IMR-90 (cell line): ENCODE data around the gene STPG4. TPM values are rescaled to one million over a fixed set of nuclear protein-coding genes. Genes with fewer than 3 reads are reported as not detected.

Experiments used
- ATAC-seq: fragments of 200-7000 bp; cut with Tn5 transposase; 2 replicates; pipeline ENCODE4 v1.9.1; 2020; ENCODE audit warnings: low read depth, mild to moderate bottlenecking, moderate library complexity
- BruUV-seq: library from RNA; stranded (reverse); fragments of 400-500 nt; replicated peaks from 2 replicates; lab custom pipeline; 2021; lab: Mats Ljungman, UMichigan
- CTCF ChIA-PET: fragments of 300-600 bp; formaldehyde crosslinking; extraction: SDS; loops from one replicate; lab custom pipeline; 2021; ENCODE audit warnings: antibody characterized with exemption; lab: Yijun Ruan, JAX
- POLR2A ChIA-PET: fragments of 300-600 bp; sonication (Branson Sonifier 250); formaldehyde crosslinking; loops from one replicate; lab custom pipeline; 2022; ENCODE audit warnings: antibody characterized with exemption; ENCODE audit not compliant: unreplicated experiment; lab: Charles Lee
- DNase-seq: peaks from one replicate; pipeline ENCODE4 v3.0.0; 2013
- H2AFZ ChIP-seq: replicated peaks from 2 replicates; pipeline ENCODE3; 2013; ENCODE audit warnings: low read length, mild to moderate bottlenecking; ENCODE audit not compliant: poor library complexity
- H2AK5ac ChIP-seq: 2 replicates; pipeline ENCODE4 v1.6.1; 2013; ENCODE audit warnings: low read depth, low read length, inconsistent platforms
- H2AK9ac ChIP-seq: replicated peaks from 2 replicates; pipeline ENCODE3; 2013; ENCODE audit warnings: mild to moderate bottlenecking, low read depth, low read length, moderate library complexity; ENCODE audit not compliant: poor library complexity
- H2BK120ac ChIP-seq: 2 replicates; pipeline ENCODE4 v1.6.1; 2013; ENCODE audit warnings: low read depth, low read length, inconsistent platforms
- H2BK15ac ChIP-seq: 3 replicates; pipeline ENCODE4 v1.6.1; 2013; ENCODE audit warnings: low read depth, low read length, inconsistent platforms
- H2BK20ac ChIP-seq: 2 replicates; pipeline ENCODE4 v1.6.1; 2013; ENCODE audit warnings: low read depth, mild to moderate bottlenecking, inconsistent platforms, low read length, moderate library complexity
- H2BK5ac ChIP-seq: 2 replicates; pipeline ENCODE4 v1.6.1; 2013; ENCODE audit warnings: mild to moderate bottlenecking, low read depth, low read length, inconsistent platforms; ENCODE audit not compliant: poor library complexity, severe bottlenecking
- H3K14ac ChIP-seq: replicated peaks from 2 replicates; pipeline ENCODE4 v1.6.1; 2013; ENCODE audit warnings: low read depth, low read length, inconsistent platforms
- H3K18ac ChIP-seq: 2 replicates; pipeline ENCODE4 v1.6.1; 2013; ENCODE audit warnings: low read depth, low read length, control low read depth
- H3K23ac ChIP-seq: 2 replicates; pipeline ENCODE4 v1.6.1; 2013; ENCODE audit warnings: low read depth, low read length, inconsistent platforms
- H3K27ac ChIP-seq: 2 replicates; pipeline ENCODE4 v1.5.1; 2013; ENCODE audit warnings: mild to moderate bottlenecking, control low read depth, low read length; ENCODE audit not compliant: insufficient read depth
- H3K27me3 ChIP-seq: 2 replicates; pipeline ENCODE4 v1.6.1; 2013; ENCODE audit warnings: low read length; ENCODE audit not compliant: control insufficient read depth, insufficient read depth
- H3K36me3 ChIP-seq: 2 replicates; pipeline ENCODE4 v1.6.1; 2013; ENCODE audit warnings: low read length, mixed read lengths; ENCODE audit not compliant: control insufficient read depth, insufficient read depth
- H3K4ac ChIP-seq: 2 replicates; pipeline ENCODE4 v1.6.1; 2013; ENCODE audit warnings: low read depth, low read length, inconsistent platforms
- H3K4me1 ChIP-seq: 2 replicates; pipeline ENCODE4 v1.6.1; 2013; ENCODE audit warnings: low read length, mixed read lengths; ENCODE audit not compliant: control insufficient read depth, insufficient read depth
- H3K4me2 ChIP-seq: 2 replicates; pipeline ENCODE4 v1.6.1; 2013; ENCODE audit warnings: low read depth, mild to moderate bottlenecking, control low read depth, low read length, moderate library complexity
- H3K4me3 ChIP-seq: 2 replicates; pipeline ENCODE4 v1.5.1; 2013; ENCODE audit warnings: low read depth, mild to moderate bottlenecking, control low read depth, low read length, moderate library complexity; ENCODE audit not compliant: insufficient read depth
- H3K56ac ChIP-seq: 2 replicates; pipeline ENCODE4 v1.6.1; 2013; ENCODE audit warnings: low read length, inconsistent platforms; ENCODE audit not compliant: insufficient read depth; ENCODE audit errors: extremely low read depth
- H3K79me1 ChIP-seq, 2 experiments: 2 replicates each; pipeline ENCODE4 v1.6.1; 2013; ENCODE audit warnings: low read length in 2 of 2, inconsistent platforms in 1 of 2, low read depth in 1 of 2
- H3K9ac ChIP-seq: 2 replicates; pipeline ENCODE4 v1.6.1; 2013; ENCODE audit warnings: low read depth, low read length, control low read depth
- H3K9me1 ChIP-seq: 2 replicates; pipeline ENCODE4 v1.6.1; 2013; ENCODE audit warnings: low read length, inconsistent platforms; ENCODE audit not compliant: insufficient read depth
- H3K9me3 ChIP-seq: 2 replicates; pipeline ENCODE4 v1.6.1; 2013; ENCODE audit warnings: low read length; ENCODE audit not compliant: control insufficient read depth, insufficient read depth
- H4K20me1 ChIP-seq: 2 replicates; pipeline ENCODE4 v1.6.1; 2013; ENCODE audit warnings: low read length, inconsistent platforms; ENCODE audit not compliant: insufficient read depth
- H4K5ac ChIP-seq: 2 replicates; pipeline ENCODE4 v1.6.1; 2013; ENCODE audit warnings: mild to moderate bottlenecking, low read depth, low read length, control low read depth
- H4K8ac ChIP-seq, 2 experiments: 2 replicates each; pipeline ENCODE4 v1.6.1; 2013; ENCODE audit warnings: low read depth in 2 of 2, low read length in 2 of 2, control low read depth in 1 of 2, inconsistent platforms in 1 of 2
- H4K91ac ChIP-seq: 2 replicates; pipeline ENCODE4 v1.6.1; 2013; ENCODE audit warnings: low read depth, low read length, inconsistent platforms; ENCODE audit not compliant: insufficient read depth
- BHLHE40 ChIP-seq: fragments of 150-350 bp; IDR thresholded peaks from 2 replicates; pipeline ENCODE4 v1.6.1; 2016; ENCODE audit warnings: mild to moderate bottlenecking, low read depth, low read length
- CEBPB ChIP-seq: IDR thresholded peaks from 2 replicates; pipeline ENCODE4 v1.6.1; 2012; ENCODE audit warnings: low read depth, low read length, improper control_type of control experiment
- CHD1 ChIP-seq: IDR thresholded peaks from 2 replicates; pipeline ENCODE4 v1.6.1; 2012; ENCODE audit warnings: low read depth, low read length, improper control_type of control experiment
- ELK1 ChIP-seq: fragments of 150-350 bp; IDR thresholded peaks from 2 replicates; pipeline ENCODE4 v1.6.1; 2016; ENCODE audit warnings: low read depth, mild to moderate bottlenecking, low read length, moderate library complexity, borderline replicate concordance
- FOS ChIP-seq: fragments of 150-350 bp; IDR thresholded peaks from 2 replicates; pipeline ENCODE4 v1.6.1; 2016; ENCODE audit warnings: low read depth, low read length
- MAFK ChIP-seq: IDR thresholded peaks from 2 replicates; pipeline ENCODE4 v1.6.1; 2012; ENCODE audit warnings: low read depth, low read length, improper control_type of control experiment
- MAZ ChIP-seq: IDR thresholded peaks from 2 replicates; pipeline ENCODE4 v1.6.1; 2012; ENCODE audit warnings: low read depth, mild to moderate bottlenecking, low read length, improper control_type of control experiment, moderate library complexity, borderline replicate concordance
- MXI1 ChIP-seq: IDR thresholded peaks from 2 replicates; pipeline ENCODE4 v1.6.1; 2012; ENCODE audit warnings: low read depth, mild to moderate bottlenecking, low read length, moderate library complexity, borderline replicate concordance
- NFE2L2 ChIP-seq: fragments of 150-350 bp; IDR thresholded peaks from 2 replicates; pipeline ENCODE4 v1.6.1; 2016; ENCODE audit warnings: low read depth, mild to moderate bottlenecking, low read length
- POLR2A ChIP-seq: IDR thresholded peaks from 2 replicates; pipeline ENCODE4 v1.6.1; 2012; ENCODE audit warnings: mild to moderate bottlenecking, low read depth, low read length
- RAD21 ChIP-seq: IDR thresholded peaks from 2 replicates; pipeline ENCODE4 v1.6.1; 2012; ENCODE audit warnings: low read length, improper control_type of control experiment
- RCOR1 ChIP-seq: IDR thresholded peaks from 2 replicates; pipeline ENCODE4 v1.6.1; 2012; ENCODE audit warnings: mild to moderate bottlenecking, low read length, improper control_type of control experiment; ENCODE audit not compliant: insufficient replicate concordance
- RFX5 ChIP-seq: IDR thresholded peaks from 2 replicates; pipeline ENCODE4 v1.8.0; 2012; ENCODE audit warnings: low read depth, mild to moderate bottlenecking, low read length, moderate library complexity
- SMC3 ChIP-seq: fragments of 150-350 bp; IDR thresholded peaks from 2 replicates; pipeline ENCODE4 v1.6.1; 2016; ENCODE audit warnings: low read depth, mild to moderate bottlenecking, antibody characterized with exemption, low read length, moderate library complexity
- WGBS, 2 experiments: methylation state at CpG; one replicate each; pipeline versions ENCODE4 v1.1.5 to v1.1.7; 2013; ENCODE audit warnings: missing lambda C conversion rate in 2 of 2; ENCODE audit not compliant: insufficient read length in 1 of 2; ENCODE audit errors: extremely low coverage in 2 of 2; 5-methylcytosine and 5-hydroxymethylcytosine counted together
- dilution Hi-C: fragments of 300-500 bp; cut with HindIII; formaldehyde crosslinking; loops from one replicate; pipeline ENCODE4 v1.14.3; 2018; ENCODE audit warnings: low sequenced_read_pairs; ENCODE audit not compliant: unreplicated experiment
- in situ Hi-C: fragments of 300-500 bp; cut with MboI; formaldehyde crosslinking; loops from 3 replicates; pipeline ENCODE4 v1.14.3; 2019; ENCODE audit warnings: low sequenced_read_pairs, inconsistent platforms, mixed read lengths
- intact Hi-C: fragments of 100-400 bp; cut with micrococcal nuclease; formaldehyde crosslinking; loops from 2 replicates; pipeline ENCODE4 v1.10.0; 2022
- polyA plus RNA-seq, 3 experiments: library from polyadenylated mRNA; depleted of rRNA; stranded (reverse); fragments of >200 nt; gene quantifications; 2 replicates each; pipeline ENCODE4 v1.2.3, GENCODE V29; 2012; ENCODE audit warnings: low replicate concordance in 1 of 3
- total RNA-seq: library from RNA; depleted of rRNA; stranded (reverse); fragments of >200 nt; gene quantifications from 2 replicates; pipeline ENCODE4 v1.2.3, GENCODE V29; 2012
- TF ChIP-seq, protein P1 (sequence below): fragments of 150-350 bp; IDR thresholded peaks from 2 replicates; pipeline ENCODE4 v1.6.1; 2017; ENCODE audit warnings: mild to moderate bottlenecking, antibody characterized with exemption, low read length, low read depth

Gene STPG4
- total and polyA plus RNA-seq, 2 of the 4 experiments (the other 2 are of a cell fraction), result 0.12 to 0.18 TPM

DNA sequence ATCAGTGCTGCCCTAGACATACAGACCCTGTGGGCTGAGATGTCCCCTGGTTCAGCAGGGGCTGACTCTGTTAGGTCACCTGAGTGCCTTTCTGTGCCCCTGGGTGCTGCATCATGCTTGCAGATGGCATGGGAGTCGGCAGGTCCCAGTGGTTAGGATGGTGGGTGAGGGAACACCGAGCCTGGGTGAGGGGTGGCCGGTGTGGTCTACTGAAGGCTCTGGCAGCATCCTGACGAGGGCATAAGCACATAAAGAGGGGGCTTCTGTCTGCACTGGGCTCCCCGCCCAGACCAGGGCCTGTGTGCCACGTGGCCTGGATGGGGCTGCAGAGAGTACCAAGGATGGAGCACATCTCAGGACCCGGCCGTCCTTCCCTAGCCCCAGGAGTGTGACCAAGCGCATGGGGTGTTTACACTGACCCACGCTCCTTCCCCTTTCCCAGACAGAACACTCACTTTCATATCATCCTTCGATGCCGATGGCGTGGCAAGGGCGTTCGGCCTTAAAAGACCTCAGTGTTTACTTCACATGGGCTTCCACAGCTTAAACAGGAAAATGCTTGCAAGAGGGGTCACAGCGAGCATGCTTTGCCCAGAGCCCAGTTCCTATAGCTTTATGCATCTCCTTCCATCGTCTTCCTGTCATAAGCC is 115.1 kb downstream of the STPG4 start:
- intact Hi-C loops (no loop called here), in situ Hi-C loops (no loop called here), dilution Hi-C loops (no loop called here)
- peak overlapping the region; percentile 43 for H4K5ac ChIP-seq
- H2BK120ac ChIP-seq, result peak overlapping the region; percentile 95
- peaks cover 48% of the 10 kb centered on the region for H3K4me1 ChIP-seq
- POLR2A ChIA-PET, result no interaction called here
- H2BK15ac ChIP-seq, result peak overlapping the region; percentile 89; the same call in 2 of the 3 replicates
- DNase-seq (peak; percentile 85), ATAC-seq (peak; percentile 33)
- H4K8ac ChIP-seq, result peak overlapping the region; percentile 81 to 83; a peak in 3 of 4 replicates
- TF ChIP-seq RAD21 (0 out of 2 replicates have a peak, but pooled peaks have one; percentile 3), POLR2A (peak; percentile 22; the same call in 1 of the 2 replicates), BHLHE40 (peak; percentile 64; the same call in 1 of the 2 replicates), MAZ (no peak), ELK1 (no peak), RFX5 (no peak), MXI1 (no peak), MAFK (no peak), CEBPB (no peak), NFE2L2 (0 out of 2 replicates have a peak, but pooled peaks have one; percentile 40), SMC3 (peak; percentile 5; the same call in 1 of the 2 replicates), CHD1 (no peak), RCOR1 (no peak), FOS (peak; percentile 85)
- TF ChIP-seq, protein P1, sequence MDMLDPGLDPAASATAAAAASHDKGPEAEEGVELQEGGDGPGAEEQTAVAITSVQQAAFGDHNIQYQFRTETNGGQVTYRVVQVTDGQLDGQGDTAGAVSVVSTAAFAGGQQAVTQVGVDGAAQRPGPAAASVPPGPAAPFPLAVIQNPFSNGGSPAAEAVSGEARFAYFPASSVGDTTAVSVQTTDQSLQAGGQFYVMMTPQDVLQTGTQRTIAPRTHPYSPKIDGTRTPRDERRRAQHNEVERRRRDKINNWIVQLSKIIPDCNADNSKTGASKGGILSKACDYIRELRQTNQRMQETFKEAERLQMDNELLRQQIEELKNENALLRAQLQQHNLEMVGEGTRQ, result peak; percentile 48; the same call in 1 of the 2 replicates
- H3K9ac ChIP-seq, result peak overlapping the region; percentile 27
- H3K27ac ChIP-seq, result peak overlapping the region; percentile 81
- peaks cover 35 to 87% of the 10 kb centered on the region in 2 experiments; a peak in 3 of 4 replicates for H3K79me1 ChIP-seq
- BruUV-seq, result no TSS peak
- peak overlapping the region; percentile 96 for H4K91ac ChIP-seq
- peaks cover 60% of the 10 kb centered on the region for H3K9me1 ChIP-seq
- peak overlapping the region; percentile 98 for H3K4ac ChIP-seq
- 64% methylated on average over 7 of the region's 17 CpGs; no CpG with 5 or more reads in 1 of the 2 experiments for WGBS, 2 experiments
- H3K36me3 ChIP-seq, result peaks cover 7% of the 10 kb centered on the region; the same call in 1 of the 2 replicates
- H2BK5ac ChIP-seq, result peak overlapping the region; percentile 91
- peak overlapping the region; percentile 81 for H3K23ac ChIP-seq
- H3K4me2 ChIP-seq, result no peak overlapping the region
- peak overlapping the region; percentile 81 for H2BK20ac ChIP-seq
- H4K20me1 ChIP-seq, result peaks cover 3% of the 10 kb centered on the region; the same call in 1 of the 2 replicates
- peak overlapping the region; percentile 85 for H3K18ac ChIP-seq
- H3K56ac ChIP-seq, result peak overlapping the region; percentile 41; the same call in 1 of the 2 replicates
- H3K27me3 ChIP-seq, result no peaks in the 10 kb centered on the region
- CTCF ChIA-PET, result no interaction called here
- no peak overlapping the region for H3K4me3 ChIP-seq
- H2AK5ac ChIP-seq, result peak overlapping the region; percentile 99
- H2AFZ ChIP-seq, result peak overlapping the region; percentile 27
- H3K14ac ChIP-seq, result peak overlapping the region; percentile 86
- H2AK9ac ChIP-seq, result peak overlapping the region; percentile 57
- H3K9me3 ChIP-seq, result no peaks in the 10 kb centered on the region
